Muscle layer of colon (tissue), 2 donors: ENCODE data around the gene OGFOD3.
"Not testable (repeated sequence)": the region's sequence is repeated elsewhere in the genome, so short reads cannot be mapped to it uniquely, and the experiment has no call there.

ENCODE experiments used
- H3K27ac ChIP-seq: one replicate; pipeline ENCODE4 v1.7.0; 2013; ENCODE audit warnings: low read depth, mild to moderate bottlenecking, low read length, moderate library complexity
- H3K27me3 ChIP-seq, 2 donors: one replicate each; pipeline ENCODE4 v1.7.0; 2013; ENCODE audit warnings: low read length in 2 of 2, mild to moderate bottlenecking in 2 of 2; ENCODE audit not compliant: insufficient read depth in 2 of 2, control insufficient read depth in 1 of 2
- H3K36me3 ChIP-seq: one replicate; pipeline ENCODE4 v1.7.0; 2013; ENCODE audit warnings: mild to moderate bottlenecking, low read length; ENCODE audit not compliant: insufficient read depth
- H3K4me1 ChIP-seq: one replicate; pipeline ENCODE4 v1.7.0; 2013; ENCODE audit warnings: mild to moderate bottlenecking, low read length; ENCODE audit not compliant: insufficient read depth
- H3K4me3 ChIP-seq, 2 donors: one replicate each; pipeline ENCODE4 v1.7.0; 2013; ENCODE audit warnings: low read length in 2 of 2, low read depth in 1 of 2, mild to moderate bottlenecking in 1 of 2, moderate library complexity in 1 of 2
- H3K9ac ChIP-seq: one replicate; pipeline ENCODE4 v1.7.0; 2013; ENCODE audit warnings: low read length
- H3K9me3 ChIP-seq: one replicate; pipeline ENCODE4 v1.7.0; 2013; ENCODE audit warnings: mild to moderate bottlenecking, low read length
- donor health status: abdominal sarcoma.
- donor health status: Adenocarcinoma of cecum.

The OGFOD3 gene

DNA sequence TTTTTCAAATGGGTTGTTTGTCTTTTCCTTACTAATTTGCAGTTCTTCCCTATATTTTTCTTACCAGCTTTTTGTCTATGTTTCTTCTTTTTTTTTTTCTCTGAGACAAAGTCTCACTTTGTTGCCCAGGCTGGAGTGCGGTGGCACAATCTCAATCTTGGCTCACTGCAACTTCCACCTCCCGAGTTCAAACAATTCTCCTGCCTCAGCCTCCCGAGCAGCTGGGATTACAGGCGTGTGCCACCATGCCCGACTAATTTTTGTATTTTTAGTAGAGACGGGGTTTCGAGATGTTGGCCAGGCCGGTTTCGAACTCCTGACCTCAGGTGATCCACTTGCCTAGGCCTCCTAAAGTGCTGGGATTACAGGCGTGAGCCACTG is 45.3 kb downstream of the OGFOD3 start:
- peaks cover 9 to 59% of the 10 kb centered on the region in 2 donors for H3K27me3 ChIP-seq
- not testable (repeated sequence) for H3K27ac ChIP-seq, H3K9me3 ChIP-seq, H3K36me3 ChIP-seq, H3K9ac ChIP-seq, H3K4me3 ChIP-seq, H3K4me1 ChIP-seq

DNA sequence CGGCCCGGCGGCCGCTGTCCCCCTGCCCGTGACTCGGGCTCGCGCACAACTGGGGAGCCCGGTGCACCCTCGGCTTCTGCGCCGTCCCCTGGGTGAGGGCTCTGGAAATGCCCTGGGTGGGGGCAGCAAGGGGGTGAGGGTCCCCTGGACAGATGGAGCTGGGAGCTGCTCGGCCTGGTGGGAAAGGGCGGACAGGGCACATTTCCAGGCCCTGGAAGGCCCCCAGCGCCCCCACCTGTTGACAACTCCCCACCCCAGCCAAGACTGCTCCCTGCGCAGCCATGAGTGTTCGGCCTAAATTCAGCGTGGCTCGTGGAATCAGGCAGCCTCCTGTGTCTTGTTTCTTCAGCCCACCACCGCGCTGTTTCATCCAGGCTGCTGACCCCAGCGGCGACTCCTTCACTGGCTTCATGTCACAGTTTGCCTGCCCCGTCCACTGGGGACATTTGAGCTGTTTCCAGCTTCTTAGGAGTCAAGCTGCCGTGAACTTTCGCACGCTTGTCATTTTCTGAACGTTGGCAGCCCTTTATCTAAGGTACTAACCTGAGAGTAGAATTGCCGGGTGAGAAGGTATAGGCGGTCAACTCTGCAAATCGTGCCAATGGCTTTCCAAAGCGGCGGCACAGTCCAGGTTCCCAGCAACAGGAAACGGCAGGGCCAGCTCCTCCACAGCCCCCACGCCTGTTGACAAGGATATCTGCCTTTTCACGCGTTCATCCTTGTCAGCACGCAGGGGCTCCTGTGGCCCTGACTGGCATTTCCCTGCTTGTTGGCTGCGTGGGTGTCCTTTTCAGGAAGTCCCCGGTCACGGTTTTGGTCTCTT is 45.9 kb downstream of the OGFOD3 start:
- H3K4me1 ChIP-seq, result peaks cover 9% of the 10 kb centered on the region
- H3K27ac ChIP-seq, result no peak overlapping the region
- no peaks in the 10 kb centered on the region for H3K9me3 ChIP-seq
- H3K4me3 ChIP-seq, result no peak overlapping the region
- H3K36me3 ChIP-seq, result no peaks in the 10 kb centered on the region
- H3K27me3 ChIP-seq, result peaks cover 9 to 57% of the 10 kb centered on the region in 2 donors
- no peak overlapping the region for H3K9ac ChIP-seq

DNA sequence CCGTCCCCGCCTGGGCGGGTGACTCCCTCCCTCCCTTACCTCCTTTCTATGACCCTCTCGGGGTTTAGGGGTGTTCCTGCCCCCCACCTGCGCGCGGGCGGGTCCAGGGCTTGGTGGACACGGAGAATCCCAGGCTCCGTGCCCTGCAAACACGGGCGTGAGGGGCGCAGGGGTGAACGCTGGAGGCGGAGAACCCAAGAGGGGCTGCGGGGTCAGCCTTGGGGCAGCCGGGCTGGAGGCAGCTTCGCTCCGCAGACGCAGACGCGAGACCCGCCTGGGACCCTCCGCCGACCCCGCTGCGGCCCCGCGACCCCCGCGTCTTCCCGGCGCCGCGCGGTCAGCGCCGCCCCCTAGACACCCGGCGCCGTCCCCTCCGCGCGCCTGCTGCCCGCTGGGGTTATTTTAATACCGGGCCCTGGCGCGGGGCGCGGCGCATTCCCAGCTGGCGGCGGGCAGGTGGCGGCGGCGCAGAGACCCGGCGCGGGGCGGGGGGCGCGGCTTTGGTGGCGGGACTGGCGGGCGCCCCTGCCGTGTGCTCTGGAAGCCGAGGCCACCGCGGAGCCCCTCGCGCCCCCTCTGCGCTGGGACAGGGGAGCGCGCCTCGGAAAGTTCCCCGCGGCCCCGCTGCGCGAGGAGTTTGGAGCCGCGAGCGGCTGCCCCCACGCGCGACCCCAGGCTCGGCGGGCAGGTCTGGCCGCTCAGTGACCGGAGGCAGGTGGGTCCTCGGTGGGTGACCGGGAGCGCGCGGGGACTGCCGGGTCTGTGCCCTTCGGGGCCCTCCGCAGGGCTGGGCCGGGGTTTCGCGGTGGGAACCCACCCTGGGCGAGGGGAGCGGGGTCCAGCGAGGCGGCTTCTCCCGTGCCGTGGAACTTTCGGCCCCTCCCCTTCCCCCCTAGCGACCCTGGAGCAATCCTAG is 46.8 kb downstream of the OGFOD3 start, which contains the start of gene UTS2R:
TSS of gene UTS2R (plus strand) at position 433 of the 916 bp plus-strand sequence. CDS start 2,560 bp downstream, outside the sequence.
- peak within 1 kb of the TSS; percentile 27 to 41 for H3K4me3 ChIP-seq
- H3K36me3 ChIP-seq, result no peaks in the 10 kb centered on the region
- H3K9ac ChIP-seq, result no peak within 1 kb of the TSS
- no peak within 1 kb of the TSS for H3K27ac ChIP-seq
- peaks cover 9% of the 10 kb centered on the region for H3K4me1 ChIP-seq
- H3K27me3 ChIP-seq, result peaks cover 9 to 56% of the 10 kb centered on the region in 2 donors
- no peaks in the 10 kb centered on the region for H3K9me3 ChIP-seq

DNA sequence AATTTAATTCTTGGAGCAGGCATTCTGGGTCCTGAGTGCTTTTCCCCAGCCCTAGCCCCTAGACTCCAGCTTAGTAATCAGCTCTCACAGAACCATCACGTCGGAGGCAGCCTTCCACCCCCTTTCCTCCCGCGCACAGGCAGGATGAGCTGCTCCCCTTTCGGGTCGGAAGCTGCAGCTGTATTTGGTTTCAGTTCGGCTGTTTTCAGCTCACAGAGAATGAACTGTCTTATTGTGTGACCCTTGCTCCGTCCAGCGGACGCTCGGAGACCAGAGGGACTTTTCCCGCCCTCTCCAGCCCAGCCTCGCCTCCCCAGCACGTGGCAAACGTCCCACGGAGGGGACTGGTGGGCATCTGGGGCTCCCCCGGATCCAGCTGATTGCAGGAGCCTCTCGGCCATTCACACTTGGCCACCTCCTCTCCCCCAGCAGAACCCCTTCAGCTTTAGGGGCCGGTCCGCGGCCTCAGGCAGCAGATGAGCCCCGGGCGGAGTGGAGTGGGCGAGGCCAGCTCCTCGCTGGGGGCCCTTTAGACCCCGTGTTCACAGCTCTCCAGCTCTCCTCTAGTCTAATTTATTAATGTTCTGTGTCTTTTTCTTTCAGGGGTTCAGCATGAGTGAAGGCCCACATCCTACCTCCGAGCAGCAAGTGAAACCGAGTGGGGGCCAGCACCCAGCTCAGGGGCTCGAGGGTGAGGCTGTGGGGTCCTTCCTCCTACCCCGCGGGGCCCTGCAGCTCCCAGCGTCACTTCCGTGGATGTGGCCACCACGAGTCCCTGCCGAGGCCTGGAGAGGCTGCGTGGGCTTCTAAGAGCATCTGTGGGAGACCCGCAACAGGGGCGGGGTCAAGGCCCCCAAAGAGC is 47.7 kb downstream of the OGFOD3 start:
- H3K4me3 ChIP-seq, result peak overlapping the region; percentile 27 to 41

DNA sequence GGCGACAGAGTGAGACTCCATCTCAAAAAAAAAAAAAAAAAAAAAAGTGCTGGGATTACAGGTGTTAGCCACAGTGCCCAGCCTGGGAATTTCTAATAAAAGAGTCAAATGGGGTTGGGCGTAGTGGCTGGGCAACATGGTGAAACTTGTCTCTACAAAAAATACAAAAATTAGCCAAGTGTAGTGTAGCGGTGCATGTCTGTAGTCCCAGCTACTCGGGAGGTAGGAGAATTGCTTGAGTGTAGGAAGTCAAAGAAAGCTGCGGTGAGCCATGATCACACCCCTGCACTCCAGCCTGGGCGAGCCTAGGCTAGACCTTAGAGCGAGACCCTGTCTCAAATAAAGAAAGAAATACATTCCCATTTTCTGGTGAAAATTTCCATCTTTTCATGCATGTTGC is 49.2 kb downstream of the OGFOD3 start:
- Histone ChIP-seq H3K36me3 (no peaks in the 10 kb centered on the region), H3K27me3 (peaks cover 9 to 33% of the 10 kb centered on the region in 2 donors), H3K9ac (no peak overlapping the region), H3K27ac (no peak overlapping the region), H3K4me3 (no peak overlapping the region), H3K4me1 (peaks cover 9% of the 10 kb centered on the region), H3K9me3 (no peaks in the 10 kb centered on the region)

More for the DNA sequence above, 47.7 kb downstream of the OGFOD3 start:
- Histone ChIP-seq H3K9me3 (no peaks in the 10 kb centered on the region), H3K36me3 (no peaks in the 10 kb centered on the region), H3K9ac (no peak overlapping the region), H3K27me3 (peaks cover 9 to 48% of the 10 kb centered on the region in 2 donors), H3K27ac (no peak overlapping the region), H3K4me1 (peaks cover 9% of the 10 kb centered on the region)

DNA sequence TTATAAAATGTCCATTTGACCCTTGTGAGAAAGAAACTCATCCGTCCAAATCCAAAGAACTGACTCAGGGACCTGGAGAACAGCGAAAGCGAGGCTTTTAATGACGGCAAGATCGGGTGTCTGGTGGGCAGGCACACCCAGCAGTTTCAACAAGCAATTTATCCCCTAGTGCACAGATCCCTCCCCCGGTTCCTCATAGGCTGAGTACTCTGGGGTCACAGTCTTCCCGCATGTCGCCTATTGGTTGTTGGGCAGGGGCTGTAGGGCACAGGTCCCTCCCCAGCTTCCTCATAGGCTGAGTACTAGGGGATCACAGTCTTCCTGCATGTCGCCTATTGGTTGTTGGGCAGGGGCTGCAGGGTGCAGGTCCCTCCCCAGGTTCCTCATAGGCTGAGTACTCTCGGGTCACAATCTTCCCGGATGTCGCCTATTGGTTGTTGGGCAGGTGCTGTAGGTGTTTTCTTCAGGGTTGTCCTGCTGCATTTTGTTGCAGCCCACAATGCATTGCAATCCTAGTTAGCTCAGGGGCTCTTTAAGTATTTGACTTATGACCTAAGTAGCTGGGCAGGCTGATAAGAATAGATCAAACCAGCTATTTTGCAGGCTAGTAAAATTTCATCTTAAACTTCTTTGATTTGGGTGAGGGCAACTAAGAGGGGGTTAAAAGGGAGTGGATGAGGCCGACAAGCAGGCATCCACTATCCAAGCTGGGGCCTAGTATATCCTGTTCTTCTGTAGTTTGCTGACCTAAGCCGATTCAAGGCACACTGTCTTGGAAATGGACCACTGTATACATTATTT is 50.5 kb downstream of the OGFOD3 start:
- Histone ChIP-seq H3K9me3 (no peaks in the 10 kb centered on the region), H3K27ac (no peak overlapping the region), H3K4me3 (no peak overlapping the region), H3K27me3 (peaks cover 9 to 30% of the 10 kb centered on the region in 2 donors), H3K36me3 (no peaks in the 10 kb centered on the region), H3K9ac (no peak overlapping the region), H3K4me1 (peaks cover 9% of the 10 kb centered on the region)

DNA sequence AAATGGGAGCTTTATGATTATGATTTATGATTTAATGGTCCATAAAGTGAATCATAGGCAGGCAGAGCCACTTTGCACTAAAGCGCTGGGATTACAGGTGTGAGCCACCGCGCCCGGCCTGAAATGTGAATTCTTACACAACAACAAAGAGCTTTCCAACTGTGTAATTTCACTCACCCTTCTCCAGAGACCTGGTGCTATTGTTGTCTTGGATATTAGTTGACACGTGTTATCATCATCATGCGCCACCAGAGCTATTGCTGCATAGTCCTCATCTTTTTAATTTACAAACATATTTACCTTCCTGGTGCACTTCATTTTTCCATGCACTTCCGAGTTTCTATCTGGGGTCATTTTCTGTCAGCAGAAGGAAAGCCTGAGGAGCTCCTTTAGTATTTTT is 51.6 kb downstream of the OGFOD3 start:
- Histone ChIP-seq H3K4me3 (no peak overlapping the region), H3K36me3 (no peaks in the 10 kb centered on the region), H3K27ac (no peak overlapping the region), H3K9ac (no peak overlapping the region), H3K4me1 (peaks cover 9% of the 10 kb centered on the region), H3K9me3 (no peaks in the 10 kb centered on the region), H3K27me3 (peaks cover 9 to 19% of the 10 kb centered on the region in 2 donors)

DNA sequence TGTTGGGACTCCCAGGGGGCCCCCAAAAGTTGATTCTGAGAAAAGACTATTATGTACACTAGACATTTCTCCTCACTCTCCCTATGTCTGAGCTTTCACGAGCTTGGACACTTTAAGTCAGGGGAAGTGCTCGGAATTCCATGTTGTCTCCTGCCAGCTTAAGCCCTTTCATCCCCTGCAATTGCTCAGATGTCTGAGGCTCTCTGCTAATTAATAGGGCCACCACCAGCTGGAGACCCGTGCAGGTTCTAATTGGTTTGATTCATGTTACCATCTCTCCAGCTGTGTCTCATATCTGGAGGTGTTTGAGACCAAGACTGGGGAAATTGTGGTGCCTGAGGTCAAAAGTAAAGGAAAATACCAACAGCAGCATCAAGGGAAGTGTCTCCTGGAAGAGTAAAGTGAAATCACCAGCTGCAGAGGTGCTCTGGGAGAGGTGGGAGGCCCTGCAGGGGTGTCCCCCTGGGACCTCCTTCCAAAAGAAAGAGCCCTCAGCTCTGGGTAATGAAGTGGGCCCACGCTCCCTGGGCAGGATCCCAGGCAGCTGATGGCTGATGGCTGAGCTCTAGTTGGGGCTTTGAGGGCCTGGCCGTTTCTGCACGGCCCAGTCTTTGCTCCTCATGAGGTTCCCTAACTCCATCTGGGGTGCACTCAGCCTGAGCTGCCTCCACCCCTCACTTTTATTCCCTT is 52.6 kb downstream of the OGFOD3 start:
- no peaks in the 10 kb centered on the region for H3K9me3 ChIP-seq
- no peak overlapping the region for H3K9ac ChIP-seq
- H3K4me1 ChIP-seq, result peaks cover 4% of the 10 kb centered on the region
- H3K27ac ChIP-seq, result no peak overlapping the region
- H3K36me3 ChIP-seq, result no peaks in the 10 kb centered on the region
- peaks cover 4 to 11% of the 10 kb centered on the region in 2 donors for H3K27me3 ChIP-seq
- H3K4me3 ChIP-seq, result no peak overlapping the region

DNA sequence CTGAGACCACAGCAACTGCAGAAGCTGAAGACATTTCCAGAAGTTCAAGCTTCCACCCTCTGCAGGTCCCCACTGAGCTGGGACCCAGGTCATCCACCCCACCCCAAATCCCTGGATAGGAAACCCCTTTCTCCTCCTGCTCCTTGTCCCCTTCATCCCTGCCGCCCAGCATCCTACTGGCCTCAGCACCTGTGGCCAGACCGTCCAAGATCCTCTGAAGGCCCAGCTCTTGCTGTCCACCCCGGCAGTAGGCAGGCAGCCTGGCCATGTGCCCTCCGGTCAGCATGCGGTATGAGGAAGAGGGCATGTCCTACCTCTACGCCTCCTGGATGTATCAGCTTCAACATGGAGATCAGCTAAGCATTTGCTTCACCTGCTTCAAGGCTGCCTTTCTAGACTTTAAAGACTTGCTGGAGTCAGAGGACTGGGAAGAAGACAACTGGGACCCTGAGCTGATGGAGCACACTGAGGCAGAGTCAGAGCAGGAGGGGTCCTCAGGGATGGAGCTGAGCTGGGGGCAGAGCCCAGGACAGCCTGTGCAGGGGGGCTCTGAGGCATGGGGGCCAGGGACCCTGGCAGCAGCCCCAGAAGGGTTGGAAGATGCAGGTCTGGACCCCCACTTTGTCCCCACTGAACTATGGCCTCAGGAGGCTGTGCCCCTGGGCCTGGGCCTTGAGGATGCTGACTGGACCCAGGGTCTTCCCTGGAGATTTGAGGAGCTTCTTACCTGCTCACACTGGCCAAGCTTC is 56.3 kb downstream of the OGFOD3 start:
- Histone ChIP-seq H3K27me3 (peaks cover 0 to 24% of the 10 kb centered on the region in 2 donors), H3K4me3 (no peak overlapping the region), H3K9me3 (no peaks in the 10 kb centered on the region), H3K36me3 (no peaks in the 10 kb centered on the region), H3K4me1 (no peaks in the 10 kb centered on the region), H3K27ac (no peak overlapping the region), H3K9ac (no peak overlapping the region)
